Ishikawa (cell line): ENCODE results near the gene GNG2.

Experiments
- CEBPB ChIP-seq: IDR thresholded peaks from 2 replicates; pipeline ENCODE4 v1.6.1; 2012
- CREB1 ChIP-seq: IDR thresholded peaks from 2 replicates; pipeline ENCODE4 v1.6.1; 2012; ENCODE audit warnings: low read depth
- EGR1 ChIP-seq: IDR thresholded peaks from 2 replicates; pipeline ENCODE4 v1.6.1; 2012
- EP300 ChIP-seq: IDR thresholded peaks from 2 replicates; pipeline ENCODE4 v1.6.1; 2012; ENCODE audit warnings: borderline replicate concordance
- FOXM1 ChIP-seq: IDR thresholded peaks from 2 replicates; pipeline ENCODE4 v1.6.1; 2012; ENCODE audit warnings: low read depth, borderline replicate concordance
- MAX ChIP-seq: IDR thresholded peaks from 2 replicates; pipeline ENCODE4 v1.6.1; 2012
- NFIC ChIP-seq: IDR thresholded peaks from 2 replicates; pipeline ENCODE4 v1.6.1; 2012
- RAD21 ChIP-seq: IDR thresholded peaks from 2 replicates; pipeline ENCODE4 v1.6.1; 2012; ENCODE audit warnings: low read depth
- TAF1 ChIP-seq: IDR thresholded peaks from 2 replicates; pipeline ENCODE4 v1.6.1; 2012; ENCODE audit warnings: low read depth, mild to moderate bottlenecking
- TCF12 ChIP-seq: IDR thresholded peaks from 2 replicates; pipeline ENCODE4 v1.6.1; 2012; ENCODE audit warnings: low read depth
- TEAD4 ChIP-seq: IDR thresholded peaks from 2 replicates; pipeline ENCODE4 v1.6.1; 2012
- YY1 ChIP-seq: IDR thresholded peaks from 2 replicates; pipeline ENCODE4 v1.6.1; 2012; ENCODE audit warnings: low read depth
- ZBTB7A ChIP-seq: IDR thresholded peaks from 2 replicates; pipeline ENCODE4 v1.6.1; 2012; ENCODE audit warnings: low read depth
- TF ChIP-seq, protein P1 (sequence below): IDR thresholded peaks from 2 replicates; pipeline ENCODE4 v1.6.1; 2012
- TF ChIP-seq, protein P2 (sequence below): IDR thresholded peaks from 2 replicates; pipeline ENCODE4 v1.6.1; 2012; ENCODE audit warnings: low read depth, mild to moderate bottlenecking

The GNG2 gene

DNA sequence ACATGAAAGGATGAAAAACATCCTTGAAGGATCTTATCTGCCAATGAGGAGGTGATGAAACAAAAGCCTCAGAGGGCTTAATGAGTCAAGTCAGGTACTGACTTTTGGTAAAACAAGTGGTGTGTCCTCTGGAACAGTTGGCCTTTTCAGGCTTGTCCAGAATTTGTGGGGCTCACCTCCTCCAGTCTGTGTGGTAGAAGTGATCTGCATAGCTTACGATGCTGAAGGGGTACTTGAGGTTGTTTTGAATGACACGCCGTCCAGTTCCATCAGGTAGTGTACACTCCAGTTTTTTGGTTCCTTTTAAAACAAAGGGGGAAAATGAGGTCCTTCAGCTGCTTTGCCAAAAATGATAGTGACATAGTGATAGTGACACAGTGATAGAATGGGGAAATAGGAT lies 145.9 kb downstream of the GNG2 start:
- TF ChIP-seq RAD21, result no peak
- no peak for TF ChIP-seq TAF1
- TF ChIP-seq CREB1, result no peak
- no peak for TF ChIP-seq EGR1
- no peak for TF ChIP-seq YY1
- TF ChIP-seq, protein P1, sequence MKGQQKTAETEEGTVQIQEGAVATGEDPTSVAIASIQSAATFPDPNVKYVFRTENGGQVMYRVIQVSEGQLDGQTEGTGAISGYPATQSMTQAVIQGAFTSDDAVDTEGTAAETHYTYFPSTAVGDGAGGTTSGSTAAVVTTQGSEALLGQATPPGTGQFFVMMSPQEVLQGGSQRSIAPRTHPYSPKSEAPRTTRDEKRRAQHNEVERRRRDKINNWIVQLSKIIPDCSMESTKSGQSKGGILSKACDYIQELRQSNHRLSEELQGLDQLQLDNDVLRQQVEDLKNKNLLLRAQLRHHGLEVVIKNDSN, result no peak
- TF ChIP-seq, protein P2, sequence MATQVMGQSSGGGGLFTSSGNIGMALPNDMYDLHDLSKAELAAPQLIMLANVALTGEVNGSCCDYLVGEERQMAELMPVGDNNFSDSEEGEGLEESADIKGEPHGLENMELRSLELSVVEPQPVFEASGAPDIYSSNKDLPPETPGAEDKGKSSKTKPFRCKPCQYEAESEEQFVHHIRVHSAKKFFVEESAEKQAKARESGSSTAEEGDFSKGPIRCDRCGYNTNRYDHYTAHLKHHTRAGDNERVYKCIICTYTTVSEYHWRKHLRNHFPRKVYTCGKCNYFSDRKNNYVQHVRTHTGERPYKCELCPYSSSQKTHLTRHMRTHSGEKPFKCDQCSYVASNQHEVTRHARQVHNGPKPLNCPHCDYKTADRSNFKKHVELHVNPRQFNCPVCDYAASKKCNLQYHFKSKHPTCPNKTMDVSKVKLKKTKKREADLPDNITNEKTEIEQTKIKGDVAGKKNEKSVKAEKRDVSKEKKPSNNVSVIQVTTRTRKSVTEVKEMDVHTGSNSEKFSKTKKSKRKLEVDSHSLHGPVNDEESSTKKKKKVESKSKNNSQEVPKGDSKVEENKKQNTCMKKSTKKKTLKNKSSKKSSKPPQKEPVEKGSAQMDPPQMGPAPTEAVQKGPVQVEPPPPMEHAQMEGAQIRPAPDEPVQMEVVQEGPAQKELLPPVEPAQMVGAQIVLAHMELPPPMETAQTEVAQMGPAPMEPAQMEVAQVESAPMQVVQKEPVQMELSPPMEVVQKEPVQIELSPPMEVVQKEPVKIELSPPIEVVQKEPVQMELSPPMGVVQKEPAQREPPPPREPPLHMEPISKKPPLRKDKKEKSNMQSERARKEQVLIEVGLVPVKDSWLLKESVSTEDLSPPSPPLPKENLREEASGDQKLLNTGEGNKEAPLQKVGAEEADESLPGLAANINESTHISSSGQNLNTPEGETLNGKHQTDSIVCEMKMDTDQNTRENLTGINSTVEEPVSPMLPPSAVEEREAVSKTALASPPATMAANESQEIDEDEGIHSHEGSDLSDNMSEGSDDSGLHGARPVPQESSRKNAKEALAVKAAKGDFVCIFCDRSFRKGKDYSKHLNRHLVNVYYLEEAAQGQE, result no peak
- TF ChIP-seq FOXM1, result no peak
- TF ChIP-seq TCF12, result no peak
- TF ChIP-seq MAX, result no peak
- no peak for TF ChIP-seq ZBTB7A
- no peak for TF ChIP-seq NFIC
- TF ChIP-seq EP300, result no peak
- no peak for TF ChIP-seq TEAD4
- TF ChIP-seq CEBPB, result no peak

DNA sequence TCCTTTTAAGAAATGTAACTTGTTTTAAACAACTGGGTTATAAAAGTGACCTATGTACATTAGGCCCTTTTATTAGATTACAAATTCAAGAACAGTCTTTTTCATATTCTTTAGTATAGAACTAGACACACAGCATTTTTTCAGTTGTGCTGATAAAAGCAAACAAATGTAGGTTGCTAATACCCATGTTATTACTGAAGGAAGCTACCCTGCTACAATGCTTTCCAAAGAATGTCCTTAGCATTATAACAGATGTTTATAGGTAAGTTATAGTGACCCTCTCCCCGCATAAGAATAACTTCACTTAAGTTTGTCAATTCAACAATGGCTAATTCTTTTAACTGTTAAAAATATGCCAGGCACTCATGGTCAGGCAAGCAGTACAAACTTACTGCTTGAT lies 146.8 kb downstream of the GNG2 start:
- no peak for TF ChIP-seq TCF12
- TF ChIP-seq YY1, result no peak
- TF ChIP-seq CREB1, result no peak
- TF ChIP-seq, protein P1, result no peak
- TF ChIP-seq RAD21, result no peak
- TF ChIP-seq EGR1, result no peak
- no peak for TF ChIP-seq NFIC
- TF ChIP-seq MAX, result no peak
- TF ChIP-seq CEBPB, result no peak

GRCh38 chr14:52007637-52008036 lies 147.2 kb downstream of the GNG2 start:
- TF ChIP-seq EP300, result no peak
- TF ChIP-seq YY1, result no peak
- no peak for TF ChIP-seq CREB1
- TF ChIP-seq CEBPB, result no peak
- TF ChIP-seq, protein P2, result no peak
- TF ChIP-seq TAF1, result no peak
- TF ChIP-seq EGR1, result no peak
- TF ChIP-seq ZBTB7A, result no peak
- TF ChIP-seq TCF12, result no peak
- TF ChIP-seq, protein P1, result no peak
- no peak for TF ChIP-seq TEAD4
- TF ChIP-seq MAX, result no peak
- no peak for TF ChIP-seq NFIC
- no peak for TF ChIP-seq FOXM1
- TF ChIP-seq RAD21, result no peak

GRCh38 chr14:52008136-52008535 lies 147.7 kb downstream of the GNG2 start:
- TF ChIP-seq, protein P2, result no peak
- TF ChIP-seq, protein P1, result no peak
- no peak for TF ChIP-seq CREB1
- TF ChIP-seq TEAD4, result no peak
- no peak for TF ChIP-seq TAF1
- TF ChIP-seq ZBTB7A, result no peak
- no peak for TF ChIP-seq EGR1
- no peak for TF ChIP-seq FOXM1
- no peak for TF ChIP-seq EP300
- no peak for TF ChIP-seq CEBPB
- TF ChIP-seq RAD21, result no peak
- no peak for TF ChIP-seq NFIC
